ENCODE measurements around the gene ZNF71. TPM values are rescaled to one million over a fixed set of nuclear protein-coding genes. Genes with fewer than 3 reads are reported as not detected.

Gene ZNF71
- polyA plus RNA-seq, 6 donors from 2014 or later = 7.9 to 20.5 (median 10.4) TPM

DNA sequence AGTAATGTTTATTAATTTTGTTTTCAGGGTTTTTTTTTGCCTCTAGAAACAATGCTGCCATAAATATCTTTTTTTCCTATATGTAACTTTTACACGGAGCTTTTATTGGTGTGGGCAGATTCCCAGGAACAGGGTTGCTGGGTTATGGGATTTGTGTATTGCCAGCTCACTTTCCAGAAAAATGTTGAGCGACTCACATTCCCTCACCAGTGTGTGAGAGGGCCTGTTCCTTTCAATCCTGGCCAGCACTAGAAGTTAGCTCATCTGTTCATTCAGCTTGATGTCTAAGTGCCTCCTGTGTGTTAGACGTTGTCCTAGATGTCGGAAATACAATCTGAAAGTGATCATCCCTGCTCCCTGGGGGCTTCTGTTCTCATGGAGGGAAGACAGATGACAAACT is 2.6 kb downstream of the ZNF71 start:
- H3K27ac Mint-ChIP-seq = no peak overlapping the region

DNA sequence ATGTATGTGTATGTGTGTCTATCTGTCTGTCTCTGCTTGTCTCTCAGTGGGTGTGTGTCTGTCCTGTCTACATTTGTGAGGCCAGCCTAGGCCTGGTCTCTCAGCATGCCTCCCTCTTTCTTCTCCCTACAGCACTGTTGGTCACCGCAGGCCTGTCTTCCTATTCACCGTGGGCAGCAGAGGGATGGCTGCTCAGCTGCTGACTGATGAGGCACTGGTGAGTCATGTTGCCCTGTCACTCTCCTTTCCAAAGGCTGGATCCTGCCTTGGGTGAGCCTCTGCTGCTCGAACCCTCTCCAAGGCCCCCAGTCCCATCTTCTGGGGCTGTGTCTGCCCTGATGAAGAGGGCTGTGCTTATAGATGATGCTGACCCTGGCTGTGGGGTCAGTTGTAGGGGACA is 6.3 kb downstream of the ZNF71 start:
- H3K9me3 Mint-ChIP-seq = peaks cover 5 to 40% (median 20%) of the 10 kb centered on the region in 7 donors
- peaks cover 26 to 30% of the 10 kb centered on the region in 2 donors for H3K36me3 Mint-ChIP-seq
- H3K4me1 Mint-ChIP-seq = peaks cover 18 to 31% (median 24%) of the 10 kb centered on the region in 3 donors
- H3K4me3 Mint-ChIP-seq = no peak overlapping the region
- DNase-seq (no peak), ATAC-seq (ENCODE audit: low read depth in 2 of 2) (no peak)
- H3K27me3 Mint-ChIP-seq = no peaks in the 10 kb centered on the region
- peak overlapping the region in 1 of 6 donors; percentile 76 for H3K27ac Mint-ChIP-seq

More for the DNA sequence above, 2.6 kb downstream of the ZNF71 start:
- DNase-seq (no peak), ATAC-seq (ENCODE audit: low read depth in 2 of 2) (no peak)
- H3K9me3 Mint-ChIP-seq = peaks cover 2 to 14% (median 5%) of the 10 kb centered on the region in 7 donors
- H3K27me3 Mint-ChIP-seq = no peaks in the 10 kb centered on the region
- peaks cover 11 to 18% of the 10 kb centered on the region in 2 donors for H3K36me3 Mint-ChIP-seq
- H3K4me1 Mint-ChIP-seq = peaks cover 37 to 48% (median 40%) of the 10 kb centered on the region in 3 donors
- H3K4me3 Mint-ChIP-seq = peak overlapping the region in 2 of 8 donors; percentile 16 to 85

DNA sequence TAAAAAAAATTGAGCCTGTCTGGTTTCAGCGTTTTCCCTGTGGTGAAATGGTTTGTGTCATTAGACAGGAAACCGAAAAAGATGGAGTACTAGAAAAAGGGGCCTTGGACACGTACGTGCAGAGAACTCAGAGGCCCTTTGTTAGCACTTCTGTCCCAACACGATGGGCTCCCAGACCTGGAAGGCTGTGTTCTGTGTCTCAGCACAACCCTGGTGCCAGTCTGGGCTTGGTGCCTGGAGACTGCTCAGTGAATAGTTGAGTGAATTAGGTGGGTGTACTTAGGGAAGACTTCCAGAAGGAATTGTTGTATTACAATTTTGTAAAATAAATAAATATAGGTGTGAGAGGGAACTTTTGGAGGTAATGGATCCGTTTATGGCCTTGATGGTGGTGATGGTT is 8.7 kb downstream of the ZNF71 start:
- H3K4me3 Mint-ChIP-seq = peak overlapping the region in 1 of 8 donors; percentile 63
- no peak for ATAC-seq (ENCODE audit: low read depth in 2 of 2)
- H3K36me3 Mint-ChIP-seq = peaks cover 34 to 40% of the 10 kb centered on the region in 2 donors
- peaks cover 14 to 18% (median 17%) of the 10 kb centered on the region in 3 donors for H3K4me1 Mint-ChIP-seq
- no peak overlapping the region for H3K27ac Mint-ChIP-seq
- H3K27me3 Mint-ChIP-seq = no peaks in the 10 kb centered on the region
- H3K9me3 Mint-ChIP-seq = peaks cover 5 to 55% (median 37%) of the 10 kb centered on the region in 7 donors
- DNase-seq = no peak

DNA sequence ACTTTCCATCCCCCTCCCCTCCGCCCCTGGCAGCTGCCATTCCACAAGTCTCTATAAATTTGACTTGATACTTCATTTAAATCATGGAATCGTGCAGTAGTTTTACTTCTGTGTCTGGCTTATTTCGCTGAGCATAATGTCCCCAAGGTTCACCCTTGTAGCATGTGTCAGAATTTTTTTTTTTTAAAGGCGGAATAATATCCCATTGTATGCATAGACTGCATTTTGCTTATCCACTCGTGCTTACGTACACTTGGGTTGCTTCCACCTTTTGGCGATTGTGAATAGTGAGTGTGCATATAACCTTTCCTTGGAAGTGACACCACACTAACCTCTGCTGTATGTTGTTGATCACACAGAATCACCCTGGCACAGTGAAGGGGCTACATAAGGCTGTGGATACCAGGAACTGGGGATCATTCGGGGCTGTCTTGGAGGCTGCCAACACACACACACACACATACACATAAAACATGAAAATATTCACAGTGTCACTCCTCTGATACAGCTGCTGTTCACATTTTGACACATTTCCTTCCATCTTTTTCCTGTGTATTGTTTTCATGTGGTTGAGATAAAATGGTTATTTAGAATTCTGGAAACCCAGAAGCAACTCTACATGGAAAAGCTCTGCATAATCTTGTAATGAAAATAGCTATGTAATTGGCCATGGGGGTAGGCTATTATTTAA is 13.3 kb downstream of the ZNF71 start:
- H3K4me1 Mint-ChIP-seq = peaks cover 4 to 14% (median 8%) of the 10 kb centered on the region in 3 donors

GRCh38 chr19:56611288-56611687 is 16.2 kb downstream of the ZNF71 start:
- H3K4me1 Mint-ChIP-seq = peaks cover 8 to 18% (median 16%) of the 10 kb centered on the region in 3 donors
- peaks cover 17 to 73% (median 55%) of the 10 kb centered on the region in 7 donors for H3K9me3 Mint-ChIP-seq
- no peaks in the 10 kb centered on the region for H3K27me3 Mint-ChIP-seq
- H3K4me3 Mint-ChIP-seq = no peak overlapping the region
- ATAC-seq (ENCODE audit: low read depth in 2 of 2) = no peak
- H3K36me3 Mint-ChIP-seq = peaks cover 65 to 68% of the 10 kb centered on the region in 2 donors
- no peak overlapping the region for H3K27ac Mint-ChIP-seq
- no peak for DNase-seq

More for the DNA sequence above, 13.3 kb downstream of the ZNF71 start:
- H3K27me3 Mint-ChIP-seq = no peaks in the 10 kb centered on the region
- no peak overlapping the region for H3K4me3 Mint-ChIP-seq
- no peak for ATAC-seq (ENCODE audit: low read depth in 2 of 2)
- H3K9me3 Mint-ChIP-seq = peaks cover 10 to 68% (median 49%) of the 10 kb centered on the region in 7 donors
- no peak overlapping the region for H3K27ac Mint-ChIP-seq
- no peak for DNase-seq
- H3K36me3 Mint-ChIP-seq = peaks cover 46 to 49% of the 10 kb centered on the region in 2 donors

- no peak overlapping the region for H3K4me3 Mint-ChIP-seq
- H3K36me3 Mint-ChIP-seq = peaks cover 79 to 80% of the 10 kb centered on the region in 2 donors
- H3K4me1 Mint-ChIP-seq = peaks cover 3 to 18% (median 17%) of the 10 kb centered on the region in 3 donors
- DNase-seq (no peak), ATAC-seq (ENCODE audit: low read depth in 2 of 2) (no peak)
- peaks cover 22 to 78% (median 59%) of the 10 kb centered on the region in 7 donors for H3K9me3 Mint-ChIP-seq
- no peaks in the 10 kb centered on the region for H3K27me3 Mint-ChIP-seq
- H3K27ac Mint-ChIP-seq = peak overlapping the region in 1 of 6 donors; percentile 40
These were observed 17.6 kb downstream of the ZNF71 start for GRCh38 chr19:56612737-56613136.

DNA sequence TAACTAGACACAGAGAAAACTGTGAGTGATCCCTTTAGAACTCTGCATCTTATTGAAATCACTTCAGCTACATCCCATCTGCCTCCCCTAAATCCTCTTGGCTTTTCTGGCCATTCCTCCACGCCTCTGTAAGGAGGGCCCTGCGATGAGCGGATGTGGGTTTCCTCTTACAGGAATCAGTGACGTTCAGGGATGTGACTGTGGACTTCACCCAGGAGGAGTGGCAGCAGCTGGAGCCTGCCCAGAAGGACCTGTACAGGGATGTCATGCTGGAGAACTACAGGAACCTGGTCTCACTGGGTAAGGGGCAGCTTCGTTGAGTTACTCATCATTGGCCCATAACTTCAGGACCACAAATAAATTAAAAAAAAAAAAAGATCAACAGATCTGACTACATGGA is 18.5 kb downstream of the ZNF71 start:
- ATAC-seq (ENCODE audit: low read depth in 2 of 2) (no peak), DNase-seq (no peak)
- H3K4me3 Mint-ChIP-seq = no peak overlapping the region
- no peak overlapping the region for H3K27ac Mint-ChIP-seq
- peaks cover 3 to 25% (median 18%) of the 10 kb centered on the region in 3 donors for H3K4me1 Mint-ChIP-seq
- peaks cover 76 to 81% of the 10 kb centered on the region in 2 donors for H3K36me3 Mint-ChIP-seq
- peaks cover 21 to 76% (median 57%) of the 10 kb centered on the region in 7 donors for H3K9me3 Mint-ChIP-seq
- no peaks in the 10 kb centered on the region for H3K27me3 Mint-ChIP-seq

GRCh38 chr19:56617531-56617930 is 22.4 kb downstream of the ZNF71 start:
- Mint-ChIP-seq H3K36me3 (peaks cover 60 to 82% of the 10 kb centered on the region in 2 donors), H3K27me3 (no peaks in the 10 kb centered on the region), H3K27ac (no peak overlapping the region), H3K4me1 (peaks cover 6 to 20% (median 12%) of the 10 kb centered on the region in 3 donors), H3K4me3 (no peak overlapping the region), H3K9me3 (peaks cover 18 to 70% (median 38%) of the 10 kb centered on the region in 7 donors)
- DNase-seq = no peak
- ATAC-seq (ENCODE audit: low read depth in 2 of 2) = no peak

DNA sequence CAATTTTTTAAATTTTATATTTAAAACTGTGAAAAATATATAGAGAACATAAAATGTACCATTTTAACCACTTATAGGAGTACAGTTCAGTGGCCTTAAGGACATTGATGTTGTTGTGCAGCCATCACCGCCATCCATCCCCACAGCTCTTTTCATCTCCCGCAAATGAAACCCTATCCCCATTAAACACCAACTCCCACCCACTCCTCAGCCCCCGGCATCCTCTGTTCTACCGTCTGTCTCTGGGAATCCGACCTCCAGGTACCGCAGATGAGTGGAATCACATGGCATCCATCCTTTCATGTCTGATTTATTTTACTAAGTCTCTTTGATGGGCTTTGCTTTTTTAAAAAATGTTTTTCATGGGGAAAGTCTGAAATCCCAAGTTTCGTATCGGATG is 24.0 kb downstream of the ZNF71 start:
- Mint-ChIP-seq H3K27me3 (no peaks in the 10 kb centered on the region), H3K4me3 (peak overlapping the region in 1 of 8 donors; percentile 39), H3K27ac (peak overlapping the region in 1 of 6 donors; percentile 51), H3K4me1 (peaks cover 3 to 20% (median 6%) of the 10 kb centered on the region in 3 donors), H3K9me3 (peaks cover 9 to 66% (median 28%) of the 10 kb centered on the region in 7 donors), H3K36me3 (peaks cover 55 to 78% of the 10 kb centered on the region in 2 donors)
- DNase-seq (no peak), ATAC-seq (ENCODE audit: low read depth in 2 of 2) (no peak)

GRCh38 chr19:56622374-56622773 is 27.3 kb downstream of the ZNF71 start:
- Mint-ChIP-seq H3K9me3 (peaks cover 0 to 38% (median 25%) of the 10 kb centered on the region in 7 donors), H3K4me1 (peaks cover 6 to 9% (median 6%) of the 10 kb centered on the region in 3 donors), H3K4me3 (no peak overlapping the region), H3K27ac (no peak overlapping the region), H3K36me3 (peaks cover 24 to 68% of the 10 kb centered on the region in 2 donors), H3K27me3 (no peaks in the 10 kb centered on the region)
- no peak for ATAC-seq (ENCODE audit: low read depth in 2 of 2)
- no peak for DNase-seq

DNA sequence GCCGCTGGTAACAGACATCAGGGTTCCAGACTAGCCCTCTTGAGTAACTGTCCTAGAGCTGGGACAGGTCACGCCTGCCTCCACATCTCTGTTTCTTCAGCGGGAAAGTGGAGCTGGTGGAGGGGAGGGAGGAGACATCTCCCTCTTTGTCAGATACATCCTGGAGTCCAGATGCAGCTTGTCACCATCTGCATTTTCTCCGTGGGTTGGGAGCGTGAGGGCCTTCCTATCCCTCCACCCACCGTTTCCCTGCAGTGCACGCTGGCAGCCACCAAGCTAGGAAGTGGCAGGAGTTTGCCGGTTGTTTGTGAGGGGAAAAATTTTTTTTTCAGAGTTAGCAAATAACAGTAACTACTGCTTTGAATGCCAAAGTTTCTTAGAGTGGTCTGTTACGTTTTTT is 27.9 kb downstream of the ZNF71 start:
- no peak overlapping the region for H3K27ac Mint-ChIP-seq
- peak overlapping the region in 1 of 8 donors; percentile 10 for H3K4me3 Mint-ChIP-seq
- H3K9me3 Mint-ChIP-seq = peaks cover 0 to 37% (median 25%) of the 10 kb centered on the region in 7 donors
- H3K27me3 Mint-ChIP-seq = no peaks in the 10 kb centered on the region
- H3K4me1 Mint-ChIP-seq = peaks cover 5 to 6% (median 6%) of the 10 kb centered on the region in 3 donors
- ATAC-seq (ENCODE audit: low read depth in 2 of 2) (no peak), DNase-seq (no peak)
- H3K36me3 Mint-ChIP-seq = peaks cover 19 to 61% of the 10 kb centered on the region in 2 donors

DNA sequence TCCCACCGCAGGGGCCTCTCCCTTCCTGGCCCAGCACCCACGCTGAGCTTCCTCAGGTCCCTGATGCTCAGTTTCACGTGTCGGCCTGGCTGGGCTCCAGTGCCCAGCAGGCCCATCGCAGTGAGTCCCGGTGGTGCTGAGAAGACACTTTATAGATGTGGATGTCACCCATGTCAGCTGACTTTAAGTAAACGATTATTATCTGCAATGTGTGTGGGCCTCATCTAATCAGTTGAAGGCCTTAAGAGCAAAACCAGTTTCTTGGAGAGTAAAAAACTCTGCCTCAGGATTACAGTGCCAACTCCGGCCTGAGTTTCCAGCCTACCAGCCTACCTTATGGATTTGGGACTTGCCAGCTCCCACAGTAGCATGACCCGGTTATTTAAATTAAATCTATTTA is 30.6 kb downstream of the ZNF71 start:
- no peak for ATAC-seq (ENCODE audit: low read depth in 2 of 2)
- Mint-ChIP-seq H3K4me3 (no peak overlapping the region), H3K27ac (no peak overlapping the region), H3K9me3 (peaks cover 10 to 46% (median 35%) of the 10 kb centered on the region in 7 donors), H3K36me3 (peaks cover 12 to 55% of the 10 kb centered on the region in 2 donors), H3K4me1 (peaks cover 0 to 6% (median 3%) of the 10 kb centered on the region in 3 donors), H3K27me3 (no peaks in the 10 kb centered on the region)
- no peak for DNase-seq

- Mint-ChIP-seq H3K4me3 (no peak overlapping the region), H3K27ac (peak overlapping the region in 1 of 6 donors; percentile 64), H3K4me1 (no peaks in the 10 kb centered on the region), H3K9me3 (peaks cover 10 to 78% (median 60%) of the 10 kb centered on the region in 7 donors), H3K36me3 (peaks cover 9 to 32% of the 10 kb centered on the region in 2 donors), H3K27me3 (no peaks in the 10 kb centered on the region)
- DNase-seq (no peak), ATAC-seq (ENCODE audit: low read depth in 2 of 2) (no peak)
These were observed 37.9 kb downstream of the ZNF71 start for GRCh38 chr19:56633021-56633420.
